Thyroid gland (tissue), 4 donors: ENCODE results near the gene DDX54.

Source experiments
- CTCF ChIP-seq, 6 experiments: fragments of 200-600 bp in 3 of 6; fragments of 450-650 bp in 3 of 6; sonication (generic) in 3 of 6; IDR thresholded peaks; one replicate each; pipeline ENCODE4 v1.5.1; 2016 to 2019; ENCODE audit warnings: antibody characterized with exemption in 6 of 6, mild to moderate bottlenecking in 2 of 6, inconsistent platforms in 1 of 6, moderate library complexity in 1 of 6
- POLR2A ChIP-seq, 2 donors: fragments of 450-650 bp; IDR thresholded peaks; one replicate each; pipeline ENCODE4 v1.6.1; 2017; ENCODE audit warnings: antibody characterized with exemption in 2 of 2, mild to moderate bottlenecking in 2 of 2, moderate library complexity in 1 of 2

GRCh38 chr12:113128802-113129663, 56.2 kb downstream of the DDX54 start:
- no peak for TF ChIP-seq CTCF (IDR thresholded peaks at IDR 0.05)
- no peak for TF ChIP-seq POLR2A (IDR thresholded peaks at IDR 0.05)
